HuH-7 (cell line): ENCODE results near the gene CNPPD1.
A peak's percentile ranks its signal among the peaks of the same experiment; 100 is the strongest.

ENCODE experiments used
- DNase-seq: peaks from one replicate; pipeline ENCODE4 v3.0.0; 2011; ENCODE audit warnings: low spot score

The CNPPD1 gene

GRCh38 chr2:219179601-219180465 is 3.1 kb upstream of the CNPPD1 start:
- DNase-seq = no peak

- DNase-seq = peak; percentile 39
Measured at GRCh38 chr2:219178377-219179175, 1.9 kb upstream of the CNPPD1 start.

GRCh38 chr2:219177552-219178376 is 1.0 kb upstream of the CNPPD1 start, which contains the start of gene RETREG2:
Gene RETREG2 (plus strand): TSS chr2:219178275. CDS start chr2:219178353, 78 bp downstream.
- peak; percentile 95 for DNase-seq

GRCh38 chr2:219175928-219176817 is 552 bp downstream of the CNPPD1 start:
- peak; percentile 31 for DNase-seq

GRCh38 chr2:219175486-219175885 is 1.2 kb downstream of the CNPPD1 start:
- no peak for DNase-seq

GRCh38 chr2:219174801-219175200 is 1.9 kb downstream of the CNPPD1 start:
- no peak for DNase-seq

GRCh38 chr2:219174146-219174545 is 2.6 kb downstream of the CNPPD1 start:
- no peak for DNase-seq

- no peak for DNase-seq
Measured at GRCh38 chr2:219173176-219173575, 3.5 kb downstream of the CNPPD1 start.

- DNase-seq = no peak
Measured at GRCh38 chr2:219172231-219173154, 4.2 kb downstream of the CNPPD1 start.

- DNase-seq = peak; percentile 73
Measured at GRCh38 chr2:219171231-219171651, 5.5 kb downstream of the CNPPD1 start.

GRCh38 chr2:219169930-219170654 is 6.6 kb downstream of the CNPPD1 start, which contains the start of gene SLC23A3:
Gene SLC23A3 (minus strand): TSS chr2:219170029. CDS start chr2:219169984, 45 bp downstream.
- DNase-seq = no peak

- DNase-seq = no peak
Measured at GRCh38 chr2:219168932-219169331, 7.8 kb downstream of the CNPPD1 start.

- DNase-seq = no peak
Measured at GRCh38 chr2:219168526-219168925, 8.2 kb downstream of the CNPPD1 start.

- no peak for DNase-seq
Measured at GRCh38 chr2:219167997-219168396, 8.7 kb downstream of the CNPPD1 start.

- no peak for DNase-seq
Measured at GRCh38 chr2:219165058-219165911, 11.4 kb downstream of the CNPPD1 start.

GRCh38 chr2:219163156-219163555 is 13.6 kb downstream of the CNPPD1 start:
- no peak for DNase-seq

- DNase-seq = no peak
Measured at GRCh38 chr2:219161097-219161496, 15.6 kb downstream of the CNPPD1 start.
